Prostate gland (tissue), 2 donors: ENCODE results near the gene HMX1. TPM values are rescaled to one million over a fixed set of nuclear protein-coding genes. Genes with fewer than 3 reads are reported as not detected.

Experiments used
- DNase-seq: peaks from one replicate; pipeline ENCODE4 v3.0.0-alpha.2; 2019; ENCODE audit warnings: low spot score
- H3K27ac ChIP-seq, 2 donors: fragments of 200-600 bp; sonication (generic); 2 replicates each; pipeline ENCODE4 v1.5.1; 2017 to 2019
- H3K27me3 ChIP-seq: fragments of 200-600 bp; sonication (generic); replicated peaks from 2 replicates; pipeline ENCODE4 v1.5.1; 2019; ENCODE audit not compliant: insufficient read depth
- H3K36me3 ChIP-seq, 2 donors: fragments of 200-600 bp; sonication (generic); 1 replicate in 1 of 2; 2 replicates in 1 of 2; pipeline versions ENCODE4 v1.5.1 to v1.8.1; 2017 to 2019
- H3K4me1 ChIP-seq: fragments of 200-600 bp; sonication (generic); replicated peaks from 2 replicates; pipeline ENCODE4 v1.5.1; 2019
- H3K4me3 ChIP-seq, 2 donors: fragments of 200-600 bp; sonication (generic); 2 replicates each; pipeline ENCODE4 v1.5.1; 2017 to 2019
- H3K9me3 ChIP-seq: fragments of 200-600 bp; sonication (generic); 2 replicates; pipeline ENCODE4 v1.5.1; 2017
- CTCF ChIP-seq, 4 experiments: fragments of 200-600 bp in 2 of 4; fragments of 450-650 bp in 2 of 4; sonication (generic) in 2 of 4; IDR thresholded peaks; 1 replicate in 3 of 4; 2 replicates in 1 of 4; pipeline ENCODE4 v1.5.1; 2016 to 2019; ENCODE audit warnings: antibody characterized with exemption in 4 of 4, mild to moderate bottlenecking in 2 of 4, moderate library complexity in 2 of 4
- POLR2A ChIP-seq: fragments of 450-650 bp; IDR thresholded peaks from one replicate; pipeline ENCODE4 v1.6.1; 2016; ENCODE audit warnings: antibody characterized with exemption, mild to moderate bottlenecking
- POLR2AphosphoS5 ChIP-seq: sonication (generic); formaldehyde crosslinking; IDR thresholded peaks from one replicate; pipeline ENCODE4 v1.6.1; 2017; ENCODE audit warnings: antibody characterized with exemption
- WGBS: methylation state at CpG from one replicate; pipeline ENCODE4 v1.1.5; 2018; 5-methylcytosine and 5-hydroxymethylcytosine counted together
- intact Hi-C: fragments of 100-400 bp; cut with DNase I; formaldehyde crosslinking; loops from one replicate; pipeline ENCODE4 v1.14.2; 2022
- total RNA-seq, 2 donors: library from RNA; depleted of rRNA; stranded (reverse); fragments of >200 nt; gene quantifications; one replicate each; pipeline ENCODE4 v1.1.0, GENCODE V29; 2016

Gene HMX1
- total RNA-seq, 2 donors from 2014 or later, result 5.3 TPM; not detected in 1

- Histone ChIP-seq H3K4me1 (no peaks in the 10 kb centered on the region), H3K36me3 (no peaks in the 10 kb centered on the region), H3K9me3 (peaks cover 5% of the 10 kb centered on the region), H3K4me3 (no peak overlapping the region), H3K27me3 (peaks cover 28% of the 10 kb centered on the region), H3K27ac (no peak overlapping the region)
- 42% methylated on average over 15 of the region's 15 CpGs for WGBS
- TF ChIP-seq POLR2A, result no peak
- TF ChIP-seq POLR2AphosphoS5, result no peak
- no peak for TF ChIP-seq CTCF (IDR thresholded peaks at IDR 0.05)
- intact Hi-C loops, result no loop called here
- no peak for DNase-seq
These were observed 25.9 kb upstream of the HMX1 start for GRCh38 chr4:8897251-8898167.

- WGBS, result 81% methylated on average over 5 of the region's 5 CpGs
- intact Hi-C loops, result no loop called here
- Histone ChIP-seq H3K27me3 (peaks cover 36% of the 10 kb centered on the region), H3K4me3 (no peak overlapping the region), H3K9me3 (peaks cover 5% of the 10 kb centered on the region), H3K4me1 (no peaks in the 10 kb centered on the region), H3K36me3 (no peaks in the 10 kb centered on the region), H3K27ac (no peak overlapping the region)
- no peak for DNase-seq
- no peak for TF ChIP-seq CTCF (IDR thresholded peaks at IDR 0.05)
- TF ChIP-seq POLR2A, result no peak
- TF ChIP-seq POLR2AphosphoS5, result no peak
These were observed 24.9 kb upstream of the HMX1 start for GRCh38 chr4:8896506-8896905.

- 91% methylated on average over 10 of the region's 10 CpGs for WGBS
- H3K9me3 ChIP-seq, result peaks cover 5% of the 10 kb centered on the region
- H3K27ac ChIP-seq, result no peak overlapping the region
- DNase-seq, result no peak
- H3K4me1 ChIP-seq, result no peaks in the 10 kb centered on the region
- H3K27me3 ChIP-seq, result peaks cover 39% of the 10 kb centered on the region
- H3K36me3 ChIP-seq, result no peaks in the 10 kb centered on the region
- no peak overlapping the region for H3K4me3 ChIP-seq
- TF ChIP-seq CTCF (IDR thresholded peaks at IDR 0.05), result no peak
- no peak for TF ChIP-seq POLR2A
- no peak for TF ChIP-seq POLR2AphosphoS5
- intact Hi-C loops, result no loop called here
These were observed 24.4 kb upstream of the HMX1 start for GRCh38 chr4:8896071-8896470.

GRCh38 chr4:8895295-8895694, 23.7 kb upstream of the HMX1 start:
- TF ChIP-seq POLR2A (no peak), CTCF (IDR thresholded peaks at IDR 0.05) (no peak), POLR2AphosphoS5 (no peak)
- Histone ChIP-seq H3K4me1 (no peaks in the 10 kb centered on the region), H3K36me3 (no peaks in the 10 kb centered on the region), H3K4me3 (no peak overlapping the region), H3K27ac (no peak overlapping the region), H3K9me3 (no peaks in the 10 kb centered on the region), H3K27me3 (peaks cover 39% of the 10 kb centered on the region)
- intact Hi-C loops, result no loop called here
- 83% methylated on average over 7 of the region's 7 CpGs for WGBS
- DNase-seq, result no peak

- H3K27me3 ChIP-seq, result peaks cover 42% of the 10 kb centered on the region
These were observed 22.8 kb upstream of the HMX1 start for GRCh38 chr4:8894424-8894816.

More at GRCh38 chr4:8894424-8894816, 22.8 kb upstream of the HMX1 start:
- DNase-seq, result no peak
- no peak overlapping the region for H3K4me3 ChIP-seq
- H3K36me3 ChIP-seq, result no peaks in the 10 kb centered on the region
- H3K27ac ChIP-seq, result no peak overlapping the region
- intact Hi-C loops, result no loop called here
- no peaks in the 10 kb centered on the region for H3K4me1 ChIP-seq
- TF ChIP-seq CTCF (IDR thresholded peaks at IDR 0.05), result no peak
- TF ChIP-seq POLR2AphosphoS5, result no peak
- no peak for TF ChIP-seq POLR2A
- H3K9me3 ChIP-seq, result no peaks in the 10 kb centered on the region
- WGBS, result 29% methylated on average over 14 of the region's 14 CpGs
